Sigmoid colon (tissue), 4 donors: ENCODE data around the gene REX1BD.

ENCODE experiments used
- POLR2AphosphoS5 ChIP-seq, 4 donors: sonication (generic); formaldehyde crosslinking; IDR thresholded peaks; one replicate each; pipeline ENCODE4 v1.6.1; 2017; ENCODE audit warnings: antibody characterized with exemption in 4 of 4
- TF ChIP-seq, protein P1 (sequence below), 4 experiments: fragments of 450-650 bp in 3 of 4; fragments of 200-600 bp in 1 of 4; IDR thresholded peaks; one replicate each; pipeline ENCODE4 v1.5.1; 2016 to 2019; ENCODE audit warnings: antibody characterized with exemption in 4 of 4, mild to moderate bottlenecking in 3 of 4, moderate library complexity in 2 of 4

DNA sequence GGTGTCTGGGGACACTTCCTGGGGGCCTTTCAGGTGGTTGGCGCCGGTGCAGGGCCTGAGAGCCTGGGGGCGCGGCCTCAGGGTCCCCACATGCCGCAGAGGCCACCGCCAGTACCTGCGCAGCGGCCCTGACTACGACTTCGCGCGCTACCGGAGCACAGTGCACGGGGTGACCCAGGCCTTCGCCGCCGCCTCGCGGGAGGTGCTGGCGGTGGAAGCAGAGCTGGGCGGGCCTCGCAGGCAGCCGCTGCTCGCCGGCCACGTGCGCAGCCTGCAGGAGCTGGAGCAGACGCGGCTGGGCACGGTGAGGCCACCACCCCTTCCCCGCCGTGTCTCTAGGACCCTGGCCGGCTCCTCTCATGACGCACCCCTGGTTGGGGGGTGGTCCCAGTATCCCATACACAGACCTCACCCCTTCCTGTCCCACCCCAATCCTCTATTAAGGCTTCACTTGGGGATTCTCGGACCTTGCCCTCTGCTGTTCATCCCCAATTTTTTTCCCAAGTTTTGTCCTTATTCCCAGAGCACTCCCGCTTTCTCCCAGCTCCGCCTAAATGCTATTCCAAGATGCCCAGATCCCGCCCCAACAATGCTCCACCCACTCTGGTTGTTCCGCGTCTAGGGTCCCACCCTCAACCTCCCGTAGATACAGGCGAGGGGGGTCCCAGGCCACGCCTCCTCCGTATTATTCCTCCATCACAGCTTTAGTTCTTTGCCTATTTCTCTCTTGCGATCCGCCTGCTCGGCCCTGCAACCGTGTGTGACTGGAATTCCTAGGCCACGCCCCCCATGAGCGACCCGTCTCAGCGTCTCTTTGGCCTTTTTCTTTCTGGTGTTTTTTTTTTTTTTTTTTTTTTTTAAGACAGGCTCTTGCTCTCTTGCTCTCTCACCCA, 1.0 kb downstream of the REX1BD start:
- TF ChIP-seq, protein P1, sequence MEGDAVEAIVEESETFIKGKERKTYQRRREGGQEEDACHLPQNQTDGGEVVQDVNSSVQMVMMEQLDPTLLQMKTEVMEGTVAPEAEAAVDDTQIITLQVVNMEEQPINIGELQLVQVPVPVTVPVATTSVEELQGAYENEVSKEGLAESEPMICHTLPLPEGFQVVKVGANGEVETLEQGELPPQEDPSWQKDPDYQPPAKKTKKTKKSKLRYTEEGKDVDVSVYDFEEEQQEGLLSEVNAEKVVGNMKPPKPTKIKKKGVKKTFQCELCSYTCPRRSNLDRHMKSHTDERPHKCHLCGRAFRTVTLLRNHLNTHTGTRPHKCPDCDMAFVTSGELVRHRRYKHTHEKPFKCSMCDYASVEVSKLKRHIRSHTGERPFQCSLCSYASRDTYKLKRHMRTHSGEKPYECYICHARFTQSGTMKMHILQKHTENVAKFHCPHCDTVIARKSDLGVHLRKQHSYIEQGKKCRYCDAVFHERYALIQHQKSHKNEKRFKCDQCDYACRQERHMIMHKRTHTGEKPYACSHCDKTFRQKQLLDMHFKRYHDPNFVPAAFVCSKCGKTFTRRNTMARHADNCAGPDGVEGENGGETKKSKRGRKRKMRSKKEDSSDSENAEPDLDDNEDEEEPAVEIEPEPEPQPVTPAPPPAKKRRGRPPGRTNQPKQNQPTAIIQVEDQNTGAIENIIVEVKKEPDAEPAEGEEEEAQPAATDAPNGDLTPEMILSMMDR (IDR thresholded peaks at IDR 0.05): peak in 2 of 4 experiments; percentile 30
- TF ChIP-seq POLR2AphosphoS5 (IDR thresholded peaks at IDR 0.05): no peak
